ENCODE data around the gene TUT7.
A peak's percentile ranks its signal among the peaks of the same experiment; 100 is the strongest.
"Not testable (repeated sequence)": the region's sequence is repeated elsewhere in the genome, so short reads cannot be mapped to it uniquely, and the experiment has no call there.

TUT7 gene

DNA sequence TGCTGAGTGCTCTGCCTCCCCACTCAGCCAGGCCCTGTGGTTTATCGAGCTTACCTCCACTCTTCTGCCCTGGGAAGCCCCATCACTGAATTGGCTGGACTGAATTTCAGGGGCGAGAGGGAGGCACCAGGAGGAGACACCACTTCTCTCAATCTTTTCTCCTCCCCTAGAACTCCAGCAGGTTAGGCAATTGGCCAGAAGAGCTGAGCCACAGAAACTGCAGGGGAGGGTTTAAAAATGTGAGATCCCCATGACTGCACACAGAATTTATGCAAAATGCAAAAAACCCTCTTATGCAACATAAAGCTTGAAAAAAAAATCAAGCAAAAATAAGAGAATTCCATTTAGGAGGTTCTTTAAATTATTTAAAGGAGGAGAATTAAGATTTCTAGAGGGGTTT lies 29.9 kb downstream of the TUT7 start:
- H3K27me3 ChIP-seq (ENCODE audit: control insufficient read depth, insufficient read depth, low read length): no peaks in the 10 kb centered on the region
- no peak overlapping the region for H3K4me3 ChIP-seq (ENCODE audit: low read length)
- H3K36me3 ChIP-seq (ENCODE audit: insufficient read depth, low read length): peaks cover 86% of the 10 kb centered on the region
- H3K9ac ChIP-seq (ENCODE audit: low read depth, low read length): peak overlapping the region; percentile 13
- peaks cover 35% of the 10 kb centered on the region for H3K4me1 ChIP-seq (ENCODE audit: control insufficient read depth, insufficient read depth, low read length)
- peak overlapping the region; percentile 11 for H3K4me2 ChIP-seq (ENCODE audit: low read length)
- no peaks in the 10 kb centered on the region for H3K9me3 ChIP-seq (replicated peaks; ENCODE audit: low read length)

DNA sequence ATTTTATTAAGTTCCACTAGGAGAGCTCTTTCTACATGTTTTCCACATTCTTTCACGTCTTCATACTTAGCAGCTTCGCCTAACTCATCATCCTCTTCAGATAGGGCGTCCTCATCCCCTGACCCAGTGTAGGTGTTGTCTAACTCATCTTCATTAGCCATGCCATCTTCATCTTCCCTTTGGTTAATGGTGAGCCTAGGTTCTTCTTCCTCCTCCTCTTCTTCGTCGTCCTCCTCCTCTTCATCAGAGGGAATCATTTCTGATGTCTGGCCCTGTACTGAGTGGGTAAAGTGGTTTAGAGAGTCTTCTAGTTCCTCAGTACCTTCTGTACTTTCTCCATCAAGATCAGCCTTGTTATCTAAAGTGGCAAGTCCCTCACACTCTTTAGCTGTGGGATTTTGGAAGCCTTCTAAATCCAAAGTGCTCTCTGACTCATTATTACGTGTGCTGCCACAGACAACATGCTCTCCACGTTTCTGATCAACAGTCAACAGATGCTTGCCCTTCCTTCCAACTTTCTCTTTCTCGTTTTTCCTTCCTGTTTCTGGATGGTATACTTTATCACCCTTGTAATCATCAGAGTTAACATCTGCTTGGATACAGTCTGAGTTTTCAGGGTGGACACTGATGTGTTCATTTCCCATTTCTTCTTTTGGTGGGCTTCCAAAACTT lies 31.1 kb downstream of the TUT7 start:
- Histone ChIP-seq H3K4me1 (ENCODE audit: control insufficient read depth, insufficient read depth, low read length) (peaks cover 35% of the 10 kb centered on the region), H3K36me3 (ENCODE audit: insufficient read depth, low read length) (peaks cover 89% of the 10 kb centered on the region), H3K9me3 (replicated peaks; ENCODE audit: low read length) (no peaks in the 10 kb centered on the region), H3K4me3 (ENCODE audit: low read length) (peak overlapping the region; percentile 23), H3K4me2 (ENCODE audit: low read length) (peak overlapping the region; percentile 43), H3K27me3 (ENCODE audit: control insufficient read depth, insufficient read depth, low read length) (no peaks in the 10 kb centered on the region), H3K9ac (ENCODE audit: low read depth, low read length) (peak overlapping the region; percentile 10)

DNA sequence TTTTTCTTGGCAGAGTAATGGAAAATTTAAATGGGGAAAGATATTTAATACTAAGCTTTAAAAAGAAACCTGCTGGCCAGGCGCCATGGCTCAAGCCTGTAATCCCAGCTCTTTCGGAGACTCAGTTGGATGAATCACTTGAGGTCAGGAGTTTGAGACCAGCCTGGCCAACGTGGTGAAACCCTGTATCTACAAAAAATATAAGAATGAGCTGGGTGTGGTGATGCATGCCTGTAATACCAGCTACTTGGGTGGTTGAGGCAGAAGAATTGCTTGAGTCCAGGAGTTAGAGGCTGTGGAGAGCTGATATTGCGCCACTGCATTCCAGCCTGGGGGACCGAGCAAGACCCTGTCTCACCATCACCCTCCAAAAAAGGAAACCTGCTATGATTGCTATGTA lies 32.8 kb downstream of the TUT7 start:
- Histone ChIP-seq H3K36me3 (ENCODE audit: insufficient read depth, low read length) (peaks cover 89% of the 10 kb centered on the region), H3K4me3 (ENCODE audit: low read length) (no peak overlapping the region), H3K9me3 (replicated peaks; ENCODE audit: low read length) (no peaks in the 10 kb centered on the region), H3K9ac (ENCODE audit: low read depth, low read length) (no peak overlapping the region), H3K4me1 (ENCODE audit: control insufficient read depth, insufficient read depth, low read length) (peaks cover 35% of the 10 kb centered on the region), H3K27me3 (ENCODE audit: control insufficient read depth, insufficient read depth, low read length) (no peaks in the 10 kb centered on the region), H3K4me2 (ENCODE audit: low read length) (peak overlapping the region; percentile 42)

DNA sequence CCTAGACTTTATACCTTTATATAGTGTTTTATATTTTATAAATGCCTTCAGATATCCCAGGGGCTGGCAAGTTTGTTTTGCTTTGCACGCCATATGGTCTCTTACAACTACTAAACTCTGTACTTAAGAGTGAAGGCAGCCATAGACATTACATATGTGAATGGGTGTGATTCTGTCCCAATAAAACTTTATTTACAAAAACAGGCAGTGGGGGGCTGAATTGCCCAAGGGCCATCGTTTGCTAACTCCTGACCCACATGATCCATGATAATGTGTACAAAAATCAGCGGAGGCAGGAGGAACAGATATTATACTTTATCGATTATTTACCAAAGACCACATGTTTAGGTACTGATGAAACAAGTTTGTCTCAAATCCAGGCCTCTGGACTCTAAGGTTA lies 36.0 kb downstream of the TUT7 start:
- peaks cover 18% of the 10 kb centered on the region for H3K4me1 ChIP-seq (ENCODE audit: control insufficient read depth, insufficient read depth, low read length)
- H3K4me2 ChIP-seq (ENCODE audit: low read length): no peak overlapping the region
- H3K27me3 ChIP-seq (ENCODE audit: control insufficient read depth, insufficient read depth, low read length): no peaks in the 10 kb centered on the region
- no peaks in the 10 kb centered on the region for H3K9me3 ChIP-seq (replicated peaks; ENCODE audit: low read length)
- no peak overlapping the region for H3K9ac ChIP-seq (ENCODE audit: low read depth, low read length)
- no peak overlapping the region for H3K4me3 ChIP-seq (ENCODE audit: low read length)
- H3K36me3 ChIP-seq (ENCODE audit: insufficient read depth, low read length): peaks cover 90% of the 10 kb centered on the region

DNA sequence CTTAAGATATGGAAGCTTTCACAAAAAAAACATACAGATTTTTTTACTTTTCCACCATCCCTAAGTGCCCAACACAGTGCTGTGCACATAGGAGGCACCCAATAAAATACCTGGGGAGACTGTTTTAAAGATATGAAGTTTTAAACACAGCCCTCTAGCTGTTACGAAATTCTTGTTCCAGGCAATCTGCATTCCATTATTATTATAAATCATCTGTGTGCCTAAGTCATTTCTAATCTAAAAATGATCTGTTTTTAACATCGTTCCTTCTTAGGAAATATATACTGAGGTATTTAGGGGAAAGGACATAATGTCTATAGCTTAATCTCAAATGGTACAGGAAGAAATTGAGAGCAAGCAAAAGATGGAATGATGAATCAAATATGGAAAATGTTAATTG lies 39.1 kb downstream of the TUT7 start:
- H3K36me3 ChIP-seq (ENCODE audit: insufficient read depth, low read length): peaks cover 79% of the 10 kb centered on the region
- no peak overlapping the region for H3K4me3 ChIP-seq (ENCODE audit: low read length)
- H3K4me1 ChIP-seq (ENCODE audit: control insufficient read depth, insufficient read depth, low read length): no peaks in the 10 kb centered on the region
- no peak overlapping the region for H3K4me2 ChIP-seq (ENCODE audit: low read length)
- no peaks in the 10 kb centered on the region for H3K27me3 ChIP-seq (ENCODE audit: control insufficient read depth, insufficient read depth, low read length)
- no peaks in the 10 kb centered on the region for H3K9me3 ChIP-seq (replicated peaks; ENCODE audit: low read length)
- no peak overlapping the region for H3K9ac ChIP-seq (ENCODE audit: low read depth, low read length)

DNA sequence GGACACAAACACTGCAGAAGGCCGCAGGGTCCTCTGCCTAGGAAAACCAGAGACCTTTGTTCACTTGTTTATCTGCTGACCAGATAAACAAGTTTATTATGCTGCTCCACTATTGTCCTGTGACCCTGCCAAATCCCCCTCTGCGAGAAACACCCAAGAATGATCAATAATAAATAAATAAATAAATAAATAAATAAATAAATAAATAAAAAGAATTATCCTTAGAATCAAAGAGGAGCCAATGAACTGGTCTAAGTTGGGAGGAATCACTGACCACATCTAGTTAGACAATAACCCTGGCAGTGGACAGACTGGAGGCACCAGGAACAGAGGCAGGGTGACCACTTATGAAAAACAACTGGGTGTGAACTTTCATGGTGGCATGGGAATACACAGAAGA lies 41.3 kb downstream of the TUT7 start:
- H3K36me3 ChIP-seq (ENCODE audit: insufficient read depth, low read length): peaks cover 82% of the 10 kb centered on the region

DNA sequence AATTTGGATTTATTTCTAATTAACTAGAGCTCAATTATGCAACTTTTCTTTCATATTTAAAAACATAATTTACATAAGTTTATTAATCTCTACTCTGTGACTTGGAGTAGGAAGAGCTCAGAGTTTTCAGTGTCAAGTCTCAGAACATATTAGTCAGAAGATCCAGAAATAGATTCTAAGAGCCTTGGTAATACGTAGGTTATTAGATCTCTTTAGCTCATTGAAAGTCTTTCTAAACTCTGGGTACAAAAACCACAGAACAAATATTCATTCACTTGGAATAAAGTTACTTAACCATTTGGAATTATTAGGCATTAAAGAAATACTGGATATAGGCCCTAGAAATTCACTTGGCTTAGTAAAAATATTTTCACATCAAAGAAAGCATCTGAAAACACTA lies 45.5 kb downstream of the TUT7 start:
- no peak overlapping the region for H3K4me2 ChIP-seq (ENCODE audit: low read length)
- peaks cover 78% of the 10 kb centered on the region for H3K36me3 ChIP-seq (ENCODE audit: insufficient read depth, low read length)

More for the DNA sequence above, 41.3 kb downstream of the TUT7 start:
- not testable (repeated sequence) for H3K9me3 ChIP-seq (replicated peaks; ENCODE audit: low read length); H3K4me3 ChIP-seq (ENCODE audit: low read length); H3K4me1 ChIP-seq (ENCODE audit: control insufficient read depth, insufficient read depth, low read length); H3K4me2 ChIP-seq (ENCODE audit: low read length); H3K27me3 ChIP-seq (ENCODE audit: control insufficient read depth, insufficient read depth, low read length); H3K9ac ChIP-seq (ENCODE audit: low read depth, low read length)

DNA sequence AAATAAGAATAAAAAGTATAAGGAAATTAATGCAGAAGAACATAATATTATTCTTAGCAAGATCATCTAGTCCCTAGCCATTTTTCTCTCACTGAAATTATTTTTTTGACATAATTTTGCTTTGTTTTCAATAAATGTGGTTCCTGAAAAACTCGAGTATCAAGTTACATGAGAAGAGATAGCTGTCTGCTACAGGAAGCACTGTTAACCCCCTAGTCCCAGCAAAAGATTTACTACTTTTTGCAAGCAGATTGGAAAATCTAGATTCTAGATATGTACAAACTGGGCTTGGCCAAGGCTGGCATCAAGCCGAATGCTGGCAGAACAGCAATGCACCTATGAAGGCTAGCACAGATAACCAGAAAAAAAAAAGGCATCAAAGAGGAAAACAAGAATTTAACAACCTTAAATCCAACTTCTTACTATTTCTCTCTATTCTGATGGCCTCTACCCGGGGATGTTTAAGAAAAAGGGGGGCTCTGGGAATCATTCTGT lies 49.9 kb downstream of the TUT7 start:
- Histone ChIP-seq H3K36me3 (ENCODE audit: insufficient read depth, low read length) (peaks cover 93% of the 10 kb centered on the region), H3K4me2 (ENCODE audit: low read length) (no peak overlapping the region), H3K9ac (ENCODE audit: low read depth, low read length) (no peak overlapping the region), H3K9me3 (replicated peaks; ENCODE audit: low read length) (no peaks in the 10 kb centered on the region), H3K27me3 (ENCODE audit: control insufficient read depth, insufficient read depth, low read length) (no peaks in the 10 kb centered on the region), H3K4me1 (ENCODE audit: control insufficient read depth, insufficient read depth, low read length) (peaks cover 13% of the 10 kb centered on the region), H3K4me3 (ENCODE audit: low read length) (no peak overlapping the region)

More for the DNA sequence above, 45.5 kb downstream of the TUT7 start:
- no peaks in the 10 kb centered on the region for H3K27me3 ChIP-seq (ENCODE audit: control insufficient read depth, insufficient read depth, low read length)
- H3K9me3 ChIP-seq (replicated peaks; ENCODE audit: low read length): no peaks in the 10 kb centered on the region
- H3K4me3 ChIP-seq (ENCODE audit: low read length): no peak overlapping the region
- H3K9ac ChIP-seq (ENCODE audit: low read depth, low read length): no peak overlapping the region
- H3K4me1 ChIP-seq (ENCODE audit: control insufficient read depth, insufficient read depth, low read length): peaks cover 8% of the 10 kb centered on the region

DNA sequence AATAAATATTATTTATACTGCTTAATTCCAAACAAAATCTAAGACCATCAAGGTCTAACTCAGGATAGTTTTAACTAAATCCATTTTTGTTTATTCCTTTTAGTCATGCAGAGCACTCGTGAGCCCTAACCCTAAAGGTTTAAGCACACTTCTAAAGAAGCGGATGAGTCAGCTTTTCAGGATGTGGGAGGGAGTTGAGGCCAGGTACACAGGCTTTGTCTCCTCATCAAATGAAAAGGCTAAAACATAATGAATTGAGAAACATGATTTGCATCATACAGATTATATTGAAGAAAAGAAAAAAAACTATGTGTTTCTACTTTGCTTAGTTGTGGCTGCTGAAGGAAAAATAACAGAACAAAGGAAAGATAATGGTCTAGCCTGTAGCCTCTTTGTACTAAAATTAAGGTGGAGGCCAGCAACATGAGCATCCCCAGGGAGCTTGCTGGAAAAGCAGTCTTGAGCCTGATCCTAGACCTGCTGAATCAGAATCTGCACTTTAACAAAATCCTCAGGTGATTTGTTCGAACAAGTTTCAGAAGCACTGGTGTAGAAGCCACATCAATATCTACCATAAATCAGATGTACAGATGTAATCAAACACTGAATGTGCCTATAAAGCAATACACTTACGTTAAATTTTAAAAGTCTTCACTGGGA lies 50.8 kb downstream of the TUT7 start:
- Histone ChIP-seq H3K27me3 (ENCODE audit: control insufficient read depth, insufficient read depth, low read length) (no peaks in the 10 kb centered on the region), H3K4me1 (ENCODE audit: control insufficient read depth, insufficient read depth, low read length) (peaks cover 13% of the 10 kb centered on the region), H3K36me3 (ENCODE audit: insufficient read depth, low read length) (peaks cover 94% of the 10 kb centered on the region), H3K4me2 (ENCODE audit: low read length) (no peak overlapping the region), H3K4me3 (ENCODE audit: low read length) (no peak overlapping the region), H3K9me3 (replicated peaks; ENCODE audit: low read length) (no peaks in the 10 kb centered on the region), H3K9ac (ENCODE audit: low read depth, low read length) (no peak overlapping the region)

DNA sequence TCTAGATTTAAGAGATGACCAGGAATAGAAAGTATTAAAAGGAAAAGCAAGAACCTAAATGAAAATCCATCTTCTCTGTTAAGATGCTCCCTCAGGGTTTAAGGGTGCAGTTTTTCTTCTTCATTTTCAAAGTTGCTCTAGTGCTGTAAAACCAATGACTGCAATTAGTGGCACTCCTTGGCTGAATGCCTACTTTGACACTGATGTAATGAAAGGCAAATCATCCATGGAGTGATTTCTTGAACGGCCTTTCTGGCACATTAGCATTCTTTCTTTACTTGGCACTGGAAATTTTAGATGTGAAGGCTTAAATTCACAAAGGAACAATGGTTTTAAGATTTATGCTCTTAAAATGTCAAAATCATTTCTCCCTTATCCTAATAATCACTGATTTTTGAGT lies 52.5 kb downstream of the TUT7 start:
- Histone ChIP-seq H3K4me2 (ENCODE audit: low read length) (no peak overlapping the region), H3K4me1 (ENCODE audit: control insufficient read depth, insufficient read depth, low read length) (peaks cover 13% of the 10 kb centered on the region), H3K36me3 (ENCODE audit: insufficient read depth, low read length) (peaks cover 99% of the 10 kb centered on the region), H3K27me3 (ENCODE audit: control insufficient read depth, insufficient read depth, low read length) (no peaks in the 10 kb centered on the region), H3K9ac (ENCODE audit: low read depth, low read length) (no peak overlapping the region), H3K9me3 (replicated peaks; ENCODE audit: low read length) (no peaks in the 10 kb centered on the region), H3K4me3 (ENCODE audit: low read length) (no peak overlapping the region)

DNA sequence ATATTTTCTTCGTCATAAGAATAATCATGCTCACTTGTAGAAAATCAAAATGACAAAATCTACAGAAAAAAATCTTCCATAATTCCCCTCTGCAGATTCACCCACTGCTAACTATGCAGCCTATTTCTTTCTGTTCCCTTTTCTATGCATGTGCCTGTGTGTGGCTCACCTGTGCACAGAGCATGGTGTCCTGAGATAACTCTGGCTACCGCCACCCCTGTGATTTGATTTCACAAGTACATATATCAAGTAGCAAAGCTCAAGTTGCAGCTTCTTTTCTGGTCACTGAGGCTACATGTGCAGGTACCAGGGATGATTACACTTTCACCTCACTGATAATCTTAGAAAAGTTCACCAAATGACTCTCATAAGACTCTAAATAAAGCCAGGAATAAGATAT lies 53.5 kb downstream of the TUT7 start:
- H3K9ac ChIP-seq (ENCODE audit: low read depth, low read length): no peak overlapping the region
- H3K9me3 ChIP-seq (replicated peaks; ENCODE audit: low read length): no peaks in the 10 kb centered on the region
- no peaks in the 10 kb centered on the region for H3K27me3 ChIP-seq (ENCODE audit: control insufficient read depth, insufficient read depth, low read length)
- H3K4me1 ChIP-seq (ENCODE audit: control insufficient read depth, insufficient read depth, low read length): peaks cover 13% of the 10 kb centered on the region
- H3K36me3 ChIP-seq (ENCODE audit: insufficient read depth, low read length): peaks cover 99% of the 10 kb centered on the region
- no peak overlapping the region for H3K4me2 ChIP-seq (ENCODE audit: low read length)
- no peak overlapping the region for H3K4me3 ChIP-seq (ENCODE audit: low read length)

DNA sequence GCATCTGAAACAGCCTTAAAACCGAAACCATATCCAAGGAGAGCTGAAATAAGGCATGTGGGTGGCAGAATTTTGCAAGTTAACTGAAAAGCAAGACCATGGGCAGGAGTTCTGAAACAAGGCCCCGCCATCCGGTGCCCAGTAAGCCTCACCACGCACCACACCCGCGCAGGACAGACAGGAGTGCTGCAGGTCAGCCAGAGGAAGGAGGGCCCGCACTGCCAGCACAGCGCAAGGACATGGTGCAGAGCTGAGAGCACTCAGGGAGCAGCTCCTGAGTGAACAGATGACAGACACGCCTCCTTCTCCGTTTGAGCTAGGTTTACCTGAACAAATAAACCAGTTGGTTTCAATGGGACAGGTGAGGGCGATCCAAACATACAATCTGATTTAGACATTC lies 55.3 kb downstream of the TUT7 start:
- Histone ChIP-seq H3K4me3 (ENCODE audit: low read length) (no peak overlapping the region), H3K9ac (ENCODE audit: low read depth, low read length) (no peak overlapping the region), H3K36me3 (ENCODE audit: insufficient read depth, low read length) (peaks cover 90% of the 10 kb centered on the region), H3K27me3 (ENCODE audit: control insufficient read depth, insufficient read depth, low read length) (no peaks in the 10 kb centered on the region), H3K4me2 (ENCODE audit: low read length) (no peak overlapping the region), H3K9me3 (replicated peaks; ENCODE audit: low read length) (no peaks in the 10 kb centered on the region), H3K4me1 (ENCODE audit: control insufficient read depth, insufficient read depth, low read length) (peaks cover 6% of the 10 kb centered on the region)

All from skeletal muscle satellite cell (primary cell).